NCI-H526 treated with DMSO at 0.1 percent for 48 hours (cell line): ENCODE results near the gene CDKN2B-AS1.

Experiments used
- DNase-seq: peaks from one replicate; lab custom pipeline; 2025; lab: John Stamatoyannopoulos, UW

CDKN2B-AS1 gene

GRCh38 chr9:22084336-22085035, 89.9 kb downstream of the CDKN2B-AS1 start:
- no peak for DNase-seq

- peak; percentile 41 for DNase-seq
These were observed 93.6 kb downstream of the CDKN2B-AS1 start for GRCh38 chr9:22088053-22088716.

- peak; percentile 41 for DNase-seq
These were observed 94.1 kb downstream of the CDKN2B-AS1 start for GRCh38 chr9:22088717-22089061.

- DNase-seq: no peak
These were observed 103.1 kb downstream of the CDKN2B-AS1 start for GRCh38 chr9:22097707-22098106.

GRCh38 chr9:22098643-22099332, 104.2 kb downstream of the CDKN2B-AS1 start:
- DNase-seq: no peak

GRCh38 chr9:22100626-22101025, 106.0 kb downstream of the CDKN2B-AS1 start:
- DNase-seq: no peak

- no peak for DNase-seq
These were observed 107.8 kb downstream of the CDKN2B-AS1 start for GRCh38 chr9:22102146-22103053.

GRCh38 chr9:22103685-22104575, 109.3 kb downstream of the CDKN2B-AS1 start:
- no peak for DNase-seq

- no peak for DNase-seq
These were observed 110.6 kb downstream of the CDKN2B-AS1 start for GRCh38 chr9:22105005-22105722.

- no peak for DNase-seq
These were observed 112.8 kb downstream of the CDKN2B-AS1 start for GRCh38 chr9:22107202-22108045.

GRCh38 chr9:22108581-22109370, 114.2 kb downstream of the CDKN2B-AS1 start:
- no peak for DNase-seq

- DNase-seq: no peak
These were observed 116.8 kb downstream of the CDKN2B-AS1 start for GRCh38 chr9:22111176-22111953.

- DNase-seq: no peak
These were observed 117.3 kb downstream of the CDKN2B-AS1 start for GRCh38 chr9:22111954-22112247.

GRCh38 chr9:22112870-22113821, 118.6 kb downstream of the CDKN2B-AS1 start:
- no peak for DNase-seq

GRCh38 chr9:22114956-22115355, 120.4 kb downstream of the CDKN2B-AS1 start:
- no peak for DNase-seq

- no peak for DNase-seq
These were observed 122.2 kb downstream of the CDKN2B-AS1 start for GRCh38 chr9:22116758-22117157.
